ENCODE results near the gene SORCS1.

GRCh38 chr10:107144490-107144889, 20.0 kb downstream of the SORCS1 start:
- TF ChIP-seq CTCF (conservative IDR thresholded peaks at IDR 0.05 in 1 of 2, IDR thresholded peaks at IDR 0.05 in 1 of 2; ENCODE audit: low read depth in 1 of 2, low read length in 2 of 2) (no peak), EZH2 (IDR thresholded peaks at IDR 0.05; ENCODE audit: low read length, missing control alignments) (no peak)
